Esophagus squamous epithelium (tissue), 5 donors: Measurements from ENCODE around the gene BMF. TPM values are rescaled to one million over a fixed set of nuclear protein-coding genes. Genes with fewer than 3 reads are reported as not detected.
A peak's percentile ranks its signal among the peaks of the same experiment; 100 is the strongest.

Experiments used
- DNase-seq: peaks from one replicate; lab custom pipeline; 2025; lab: John Stamatoyannopoulos, UW
- H3K27ac ChIP-seq, 4 donors: fragments of 200-600 bp; sonication (generic); one replicate each; pipeline ENCODE4 v1.5.1; 2016 to 2019; ENCODE audit warnings: mild to moderate bottlenecking in 1 of 4
- H3K27me3 ChIP-seq, 4 donors: fragments of 200-600 bp; sonication (generic); 1 replicate in 3 of 4; 2 replicates in 1 of 4; pipeline versions ENCODE4 v1.5.1 to v1.6.0; 2017 to 2021; ENCODE audit warnings: antibody characterized with exemption in 1 of 4
- H3K36me3 ChIP-seq, 3 donors: fragments of 200-600 bp; sonication (generic); one replicate each; pipeline ENCODE4 v1.5.1; 2016 to 2019
- H3K4me1 ChIP-seq, 3 donors: fragments of 200-600 bp; sonication (generic); one replicate each; pipeline ENCODE4 v1.5.1; 2017 to 2019
- H3K4me3 ChIP-seq, 4 donors: fragments of 200-600 bp; sonication (generic); 1 replicate in 3 of 4; 2 replicates in 1 of 4; pipeline ENCODE4 v1.5.1; 2016 to 2019; ENCODE audit warnings: mild to moderate bottlenecking in 2 of 4, moderate library complexity in 1 of 4
- H3K9me3 ChIP-seq, 3 donors: fragments of 200-600 bp; sonication (generic); one replicate each; pipeline ENCODE4 v1.5.1; 2016 to 2019
- CTCF ChIP-seq, 6 experiments: fragments of 450-650 bp in 4 of 6; fragments of 200-600 bp in 2 of 6; sonication (generic) in 2 of 6; IDR thresholded peaks; one replicate each; pipeline ENCODE4 v1.5.1; 2016 to 2019; ENCODE audit warnings: antibody characterized with exemption in 6 of 6, mild to moderate bottlenecking in 4 of 6, moderate library complexity in 4 of 6
- POLR2A ChIP-seq, 4 donors: fragments of 450-650 bp; IDR thresholded peaks; one replicate each; pipeline ENCODE4 v1.6.1; 2017; ENCODE audit warnings: antibody characterized with exemption in 4 of 4, mild to moderate bottlenecking in 4 of 4, moderate library complexity in 3 of 4
- WGBS, 2 donors: methylation state at CpG; one replicate each; pipeline ENCODE4 v1.1.5; 2018; 5-methylcytosine and 5-hydroxymethylcytosine counted together
- intact Hi-C: fragments of 100-400 bp; cut with DNase I; formaldehyde crosslinking; loops from one replicate; pipeline ENCODE4 v1.15.0; 2022
- total RNA-seq, 4 donors: library from RNA; depleted of rRNA; stranded (reverse); fragments of >200 nt; gene quantifications; one replicate each; pipeline ENCODE4 v1.1.0, GENCODE V29; 2016
- donor health status: DM: yes; HTN: yes; CAD: no.

Gene BMF
- total RNA-seq, 4 donors from 2014 or later = 0.31 to 4.4 (median 1.4) TPM

- peak overlapping the region in 2 of 4 donors; percentile 12 to 94 for H3K4me3 ChIP-seq
- H3K27me3 ChIP-seq = no peaks in the 10 kb centered on the region
- H3K4me1 ChIP-seq = peaks cover 64 to 82% (median 66%) of the 10 kb centered on the region in 3 donors
- no peaks in the 10 kb centered on the region for H3K36me3 ChIP-seq
- no peak for DNase-seq
- intact Hi-C loops = no loop called here
- WGBS, 2 donors = 43 to 53% methylated on average over 6 to 8 of the region's 8 CpGs
- no peaks in the 10 kb centered on the region for H3K9me3 ChIP-seq
- peak in 1 of 4 donors; percentile 66 for TF ChIP-seq POLR2A (IDR thresholded peaks at IDR 0.05)
- TF ChIP-seq CTCF (IDR thresholded peaks at IDR 0.05) = peak in 1 of 6 experiments; percentile 23
- peak overlapping the region; percentile 72 to 93 (median 88) for H3K27ac ChIP-seq
Measured at GRCh38 chr15:40106203-40107161, 2.2 kb downstream of the BMF start.

- TF ChIP-seq CTCF (IDR thresholded peaks at IDR 0.05) = no peak
- TF ChIP-seq POLR2A (IDR thresholded peaks at IDR 0.05) = no peak
- Histone ChIP-seq H3K36me3 (no peaks in the 10 kb centered on the region), H3K9me3 (no peaks in the 10 kb centered on the region), H3K4me1 (peaks cover 68 to 90% (median 75%) of the 10 kb centered on the region in 3 donors), H3K4me3 (peak overlapping the region in 1 of 4 donors; percentile 5), H3K27me3 (peaks cover 0 to 6% (median 0%) of the 10 kb centered on the region in 4 donors), H3K27ac (peak overlapping the region; percentile 72 to 93 (median 88))
- intact Hi-C loops = no loop called here
- DNase-seq = no peak
- 72 to 79% methylated on average over 6 to 7 of the region's 9 CpGs for WGBS, 2 donors
Measured at GRCh38 chr15:40105517-40106202, 3.0 kb downstream of the BMF start.

GRCh38 chr15:40104865-40105516, 3.7 kb downstream of the BMF start:
- 0 to 2% methylated on average over 11 to 16 of the region's 16 CpGs for WGBS, 2 donors
- peak overlapping the region in 2 of 4 donors; percentile 1 to 17 for H3K4me3 ChIP-seq
- intact Hi-C loops = loop anchor here (5.0 kb wide), 1 partner anchor 58 kb away; no protein-coding TSS in a partner anchor

DNA sequence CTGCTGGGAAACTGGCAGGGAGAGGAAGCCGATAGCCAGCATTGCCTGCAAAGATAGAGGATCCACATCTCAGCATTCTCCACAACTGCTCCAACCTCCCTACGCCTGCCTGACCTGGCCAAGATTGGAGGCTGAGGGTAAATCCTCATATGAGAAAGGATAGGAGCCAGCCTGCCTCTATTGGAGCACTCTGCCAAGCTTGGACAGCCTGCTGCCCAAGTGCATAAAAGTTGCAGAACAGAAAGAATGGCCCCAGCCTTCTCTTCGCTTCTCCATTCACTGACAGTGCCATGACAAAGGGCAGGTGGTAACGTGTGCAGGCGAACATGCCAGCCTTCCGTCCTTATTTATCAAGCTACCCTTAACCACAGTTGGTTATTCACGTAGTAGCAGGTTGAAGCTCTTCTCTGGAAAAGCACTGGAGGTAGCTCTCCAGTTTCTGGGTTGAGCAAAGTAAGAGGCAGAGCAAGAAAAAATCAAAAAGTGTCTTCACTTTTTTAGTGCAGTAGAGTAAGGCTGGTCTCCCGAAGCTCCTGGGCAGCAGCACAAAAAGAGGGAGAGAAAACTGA, 4.3 kb downstream of the BMF start:
- Histone ChIP-seq H3K36me3 (no peaks in the 10 kb centered on the region), H3K27me3 (peaks cover 0 to 14% (median 0%) of the 10 kb centered on the region in 4 donors), H3K4me1 (peaks cover 74 to 96% (median 86%) of the 10 kb centered on the region in 3 donors), H3K9me3 (no peaks in the 10 kb centered on the region), H3K27ac (peak overlapping the region; percentile 72 to 93 (median 88)), H3K4me3 (peak overlapping the region in 2 of 4 donors; percentile 1 to 17)
- DNase-seq = no peak
- WGBS, 2 donors = 16 to 32% methylated on average over 6 of the region's 8 CpGs
- TF ChIP-seq CTCF (IDR thresholded peaks at IDR 0.05) = no peak
- TF ChIP-seq POLR2A (IDR thresholded peaks at IDR 0.05) = no peak
- intact Hi-C loops = loop anchor here (5.0 kb wide), 1 partner anchor 57 kb away; no protein-coding TSS in a partner anchor

More at GRCh38 chr15:40104865-40105516, 3.7 kb downstream of the BMF start:
- peak overlapping the region; percentile 72 to 93 (median 88) for H3K27ac ChIP-seq
- H3K4me1 ChIP-seq = peaks cover 73 to 96% (median 80%) of the 10 kb centered on the region in 3 donors
- H3K36me3 ChIP-seq = no peaks in the 10 kb centered on the region
- TF ChIP-seq POLR2A (IDR thresholded peaks at IDR 0.05) = no peak
- peak; percentile 84 to 98 (median 93) for TF ChIP-seq CTCF (IDR thresholded peaks at IDR 0.05)
- no peaks in the 10 kb centered on the region for H3K9me3 ChIP-seq
- no peak for DNase-seq
- H3K27me3 ChIP-seq = peaks cover 0 to 13% (median 0%) of the 10 kb centered on the region in 4 donors
